HG03442 (cell line): ENCODE measurements around the gene HOXA7.

Experiments
- ATAC-seq: cut with Tn5 transposase; IDR thresholded peaks from one replicate; pipeline ENCODE4 v1.9.1; 2021; ENCODE audit warnings: mild to moderate bottlenecking, moderate library complexity; ENCODE audit not compliant: unreplicated experiment

HOXA7 gene

GRCh38 chr7:27148031-27148755 lies 8.3 kb downstream of the HOXA7 start:
- no peak for ATAC-seq

DNA sequence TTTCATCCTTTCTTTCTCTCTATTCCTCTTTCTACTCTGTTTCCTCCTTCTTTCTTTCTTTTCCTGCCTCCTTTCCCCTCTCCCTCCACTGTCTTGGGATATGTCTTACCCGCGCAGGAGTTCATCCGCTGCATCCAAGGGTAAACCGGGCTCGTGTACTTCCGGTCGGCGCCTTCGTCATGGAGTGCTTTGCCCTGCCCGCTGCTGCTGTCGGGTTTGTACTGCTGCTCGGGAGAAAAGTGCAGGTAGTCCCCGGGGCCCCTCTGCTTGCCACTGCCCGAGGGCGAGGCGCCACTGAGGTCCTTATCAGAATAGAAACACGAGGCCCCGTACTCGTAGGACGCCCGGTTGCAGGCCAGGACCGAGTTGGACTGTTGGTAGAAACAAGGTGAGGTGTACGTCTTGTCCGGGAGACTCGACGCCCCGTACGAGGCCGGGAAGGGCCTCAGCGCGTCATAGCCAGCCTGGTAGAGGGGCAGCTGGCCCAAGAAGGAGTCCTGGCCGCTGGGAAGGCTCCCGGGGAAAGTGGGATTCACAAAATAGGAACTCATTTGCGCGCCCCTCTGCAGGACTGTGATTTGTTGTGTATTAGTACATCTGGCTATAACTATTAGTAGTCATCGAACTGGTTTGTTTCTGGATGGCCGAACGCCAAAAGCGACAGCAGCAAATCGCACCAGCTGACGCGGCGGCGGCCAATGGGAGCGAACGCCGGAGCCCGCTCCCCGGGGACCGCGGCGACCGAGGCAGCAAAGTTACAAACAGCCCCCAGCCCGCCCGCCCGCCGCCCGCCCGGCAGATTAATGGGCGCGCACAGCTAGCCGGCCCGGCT lies 9.1 kb downstream of the HOXA7 start, which contains the start of gene HOXA6:
TSS of gene HOXA6 (minus strand) at position 576 of the 832 bp plus-strand sequence. CDS start at position 551, 25 bp downstream.
- no peak for ATAC-seq

- no peak for ATAC-seq
These were observed 9.8 kb downstream of the HOXA7 start for GRCh38 chr7:27146491-27147198.

DNA sequence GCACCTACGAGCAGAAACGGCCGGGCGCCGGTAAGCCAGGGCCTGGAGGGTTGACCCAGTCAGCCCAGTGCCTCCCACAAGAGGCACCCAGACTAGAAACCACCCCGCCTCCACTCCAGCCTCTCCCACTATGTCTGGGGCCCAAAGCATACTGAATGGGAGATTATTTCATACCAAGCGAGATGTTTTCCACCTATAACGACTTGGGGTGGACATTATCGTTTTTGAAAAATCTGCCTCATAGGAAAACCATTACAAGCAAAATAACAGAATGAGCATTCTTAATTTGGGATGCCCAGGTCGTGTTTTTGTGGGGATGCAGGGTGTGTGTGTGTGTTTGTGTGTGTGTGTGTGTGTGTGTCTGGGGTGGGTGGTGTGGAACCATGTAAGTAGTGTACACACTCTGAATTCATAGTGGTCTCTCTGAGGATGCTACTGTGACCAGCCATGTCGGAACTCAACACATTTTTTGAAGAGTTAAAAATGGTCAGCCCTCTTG lies 10.5 kb downstream of the HOXA7 start:
- no peak for ATAC-seq

- no peak for ATAC-seq
These were observed 11.1 kb downstream of the HOXA7 start for GRCh38 chr7:27145165-27145913.

DNA sequence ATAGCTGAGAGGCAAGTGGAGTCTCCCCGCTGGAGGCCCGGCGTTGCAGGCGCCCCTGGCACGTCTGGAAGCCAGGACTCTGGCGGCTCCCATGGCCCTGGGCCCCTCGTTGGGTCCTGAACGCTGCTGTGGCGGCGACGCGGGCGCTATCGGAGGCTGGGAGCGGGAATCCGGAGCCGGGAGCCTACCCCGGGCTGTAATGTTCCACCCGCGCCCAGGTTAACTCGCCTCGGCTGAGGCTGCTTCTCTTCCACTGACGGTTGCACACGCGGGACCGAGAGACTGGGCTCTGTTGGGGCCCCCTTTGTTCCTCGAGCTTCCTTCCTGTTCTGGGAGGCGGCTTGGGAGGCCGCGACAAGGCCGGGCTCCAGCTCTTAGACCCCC lies 11.7 kb downstream of the HOXA7 start:
- no peak for ATAC-seq

GRCh38 chr7:27143950-27144780 lies 12.3 kb downstream of the HOXA7 start:
- no peak for ATAC-seq

- ATAC-seq: no peak
These were observed 13.2 kb downstream of the HOXA7 start, which contains the start of gene HOXA5 for GRCh38 chr7:27143023-27143949. HOXA5 (minus strand) TSS chr7:27143681; CDS start chr7:27143607, 74 bp downstream.

GRCh38 chr7:27142580-27143022 lies 13.9 kb downstream of the HOXA7 start:
- no peak for ATAC-seq

GRCh38 chr7:27141923-27142579 lies 14.4 kb downstream of the HOXA7 start:
- no peak for ATAC-seq

DNA sequence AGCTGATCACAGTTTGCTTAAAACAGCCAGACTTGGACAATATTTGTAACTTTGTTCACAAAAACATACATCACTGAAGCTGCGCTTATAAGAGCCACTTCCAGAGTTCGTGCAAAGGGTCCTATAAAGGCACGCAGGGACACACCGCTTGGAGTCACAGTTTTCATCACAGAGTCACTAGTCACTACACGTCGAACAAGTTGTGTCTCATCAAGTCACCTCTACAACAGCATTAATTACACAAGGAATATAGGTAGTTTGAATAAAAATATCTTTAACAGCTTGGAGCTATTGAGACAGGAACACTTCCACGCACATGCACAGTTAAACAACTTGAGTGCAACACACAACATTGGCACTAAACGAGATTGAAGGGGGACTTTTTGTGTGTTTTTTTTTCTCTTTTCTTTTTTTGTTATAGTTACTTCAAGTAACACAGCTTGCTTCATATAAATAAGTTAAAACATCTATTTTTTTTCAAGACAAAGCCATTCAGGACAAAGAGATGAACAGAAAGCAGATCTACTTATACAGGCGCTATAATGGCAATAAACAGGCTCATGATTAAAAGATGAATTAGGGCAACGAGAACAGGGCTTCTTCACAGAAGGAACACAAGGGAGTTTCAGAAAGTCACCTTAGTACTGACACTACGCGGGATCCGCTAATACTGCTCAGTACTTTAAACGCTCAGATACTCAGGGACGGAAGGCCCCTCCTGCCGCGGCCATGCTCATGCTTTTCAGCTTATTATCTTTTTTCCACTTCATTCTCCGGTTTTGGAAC lies 15.1 kb downstream of the HOXA7 start:
- no peak for ATAC-seq

DNA sequence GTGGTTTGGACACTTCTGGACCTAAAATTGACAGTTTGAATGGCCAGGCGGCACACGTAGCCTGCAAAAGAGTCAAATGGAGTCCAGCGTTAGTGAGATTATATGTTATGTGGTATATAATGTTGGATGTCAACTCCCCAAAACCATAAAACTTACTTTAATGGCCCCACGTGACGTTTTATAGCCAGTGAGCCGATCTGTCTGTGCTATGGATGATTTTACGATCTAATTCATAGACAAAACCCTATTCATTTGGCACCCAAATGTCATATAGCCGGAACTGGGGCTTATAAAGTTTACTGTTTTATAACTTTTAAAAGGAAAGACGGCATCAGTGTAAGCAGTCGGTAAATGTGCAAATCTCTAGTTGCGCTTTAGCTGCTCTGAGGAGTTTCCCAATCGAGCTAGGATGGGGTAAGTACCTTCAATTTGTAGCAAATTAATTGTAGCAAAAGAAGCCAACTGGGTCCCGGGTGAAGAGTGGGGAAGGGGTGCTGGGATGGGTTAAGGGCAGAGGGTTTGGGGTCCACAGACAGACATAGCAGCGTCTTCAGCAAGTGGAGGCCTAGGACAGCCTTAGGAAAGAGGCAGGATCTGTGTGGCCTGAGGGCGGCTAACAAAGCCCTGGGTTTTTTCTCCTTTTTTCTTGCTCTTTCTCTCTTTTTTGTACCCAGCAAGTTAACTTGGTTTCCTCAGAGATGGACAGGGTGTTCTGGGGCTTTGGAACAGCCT lies 16.2 kb downstream of the HOXA7 start:
- ATAC-seq: no peak

GRCh38 chr7:27139334-27140125 lies 16.9 kb downstream of the HOXA7 start:
- no peak for ATAC-seq

- no peak for ATAC-seq
These were observed 17.5 kb downstream of the HOXA7 start for GRCh38 chr7:27138985-27139333.

GRCh38 chr7:27138472-27138871 lies 18.0 kb downstream of the HOXA7 start:
- ATAC-seq: no peak
